K562 (cell line): ENCODE measurements around the gene PTP4A2. TPM values are rescaled to one million over a fixed set of nuclear protein-coding genes. Genes with fewer than 3 reads are reported as not detected.

Experiments
- BRF1 ChIP-seq: IDR thresholded peaks from 3 replicates; pipeline ENCODE4 v1.6.1; 2011; ENCODE audit warnings: borderline replicate concordance, mild to moderate bottlenecking; ENCODE audit not compliant: insufficient read length; ENCODE audit errors: extremely low read depth
- CBX2 ChIP-seq: fragments of 200-600 bp; sonication (generic); IDR thresholded peaks from one replicate; pipeline ENCODE4 v1.6.1; 2012; ENCODE audit warnings: mild to moderate bottlenecking, low read length, inconsistent platforms; ENCODE audit not compliant: insufficient read depth, poor library complexity, severe bottlenecking
- ERF ChIP-seq: fragments of 450-650 bp; formaldehyde crosslinking; IDR thresholded peaks from 2 replicates; pipeline ENCODE4 v1.4.0; 2020; ENCODE audit warnings: mild to moderate bottlenecking, mixed read lengths
- KAT2B ChIP-seq: IDR thresholded peaks from one replicate; pipeline ENCODE4 v1.6.1; 2012; ENCODE audit warnings: low read depth, mild to moderate bottlenecking, control low read depth, inconsistent platforms, low read length, moderate library complexity
- MAFK ChIP-seq: IDR thresholded peaks from 2 replicates; pipeline ENCODE4 v1.6.1; 2011; ENCODE audit warnings: low read length, improper control_type of control experiment
- NR2C2 ChIP-seq, 2 experiments: fragments of 200-800 bp in 1 of 2; sonication (Bioruptor generic) in 1 of 2; sonication (generic) in 1 of 2; formaldehyde crosslinking in 1 of 2; IDR thresholded peaks; 2 replicates each; pipeline versions ENCODE4 v1.6.1 to v1.8.0; 2016 to 2022; ENCODE audit warnings: mild to moderate bottlenecking in 1 of 2, missing compliant biosample characterization in 1 of 2, missing genetic modification characterization in 1 of 2, missing genetic modification reagents in 1 of 2
- PRDM10 ChIP-seq: fragments of 450-650 bp; IDR thresholded peaks from 2 replicates; pipeline ENCODE4 v1.6.1; 2018; ENCODE audit not compliant: partially characterized antibody
- RBM14 ChIP-seq: fragments of 200-400 bp; formaldehyde crosslinking; IDR thresholded peaks from 2 replicates; pipeline ENCODE4 v1.6.1; 2018; ENCODE audit warnings: low read depth, mild to moderate bottlenecking, low read length, moderate library complexity, borderline replicate concordance; ENCODE audit not compliant: insufficient read depth
- RBM34 ChIP-seq: fragments of 200-400 bp; formaldehyde crosslinking; IDR thresholded peaks from 2 replicates; pipeline ENCODE4 v1.6.1; 2018; ENCODE audit warnings: low read length, borderline replicate concordance; ENCODE audit not compliant: insufficient read depth
- SIRT6 ChIP-seq: IDR thresholded peaks from one replicate; pipeline ENCODE4 v1.6.1; 2012; ENCODE audit warnings: low read depth, mild to moderate bottlenecking, control low read depth, inconsistent platforms, low read length, moderate library complexity
- TGIF2 ChIP-seq: sonication (generic); formaldehyde crosslinking; IDR thresholded peaks from 2 replicates; pipeline ENCODE4 v1.8.1; 2022; ENCODE audit warnings: mild to moderate bottlenecking, missing genetic modification reagents, moderate library complexity
- ZBTB8A ChIP-seq: fragments of 450-650 bp; IDR thresholded peaks from 2 replicates; pipeline ENCODE4 v1.6.1; 2018; ENCODE audit warnings: mild to moderate bottlenecking, moderate library complexity; ENCODE audit not compliant: partially characterized antibody
- ZEB2 ChIP-seq: fragments of 450-650 bp; IDR thresholded peaks from 2 replicates; pipeline ENCODE4 v1.6.1; 2016
- ZNF316 ChIP-seq: fragments of 450-650 bp; IDR thresholded peaks from 2 replicates; pipeline ENCODE4 v1.6.1; 2016
- ZNF830 ChIP-seq: fragments of 250-450 bp; sonication (Bioruptor Pico); IDR thresholded peaks from 2 replicates; pipeline ENCODE4 v1.5.0; 2021; ENCODE audit warnings: mild to moderate bottlenecking
- polyA plus RNA-seq, 8 experiments: library from polyadenylated mRNA; depleted of rRNA in 4 of 8; stranded (reverse) in 5 of 8; unstranded in 3 of 8; fragments of >200 nt; fragmentation: Nextera tagmentation in 2 of 8; fragmentation: Illumina TruSeq in 1 of 8; extraction: Ambion mirVana in 2 of 8; extraction: Trizol in 1 of 8; gene quantifications; 2 replicates each; pipeline versions ENCODE4 v1.2.1 to v1.2.3, GENCODE V29; 2011 to 2014; ENCODE audit warnings: inconsistent platforms in 1 of 8, missing spikeins in 1 of 8
- total RNA-seq, 7 experiments: library from RNA; depleted of rRNA in 6 of 7; stranded (reverse); fragments of >200 nt in 6 of 7; fragmentation: Illumina TruSeq in 2 of 7; extraction: Trizol in 2 of 7; gene quantifications; 2 replicates each; pipeline versions ENCODE4 v1.2.1 to v1.2.3, GENCODE V29; 2011 to 2021; ENCODE audit warnings: low replicate concordance in 1 of 7
- TF ChIP-seq, protein P1 (sequence below): fragments of 250-450 bp; sonication (Bioruptor Pico); IDR thresholded peaks from 2 replicates; pipeline ENCODE4 v1.5.0; 2021; ENCODE audit warnings: mild to moderate bottlenecking, moderate library complexity
- TF ChIP-seq, protein P2 (sequence below): fragments of 250-450 bp; sonication (Bioruptor Pico); IDR thresholded peaks from 2 replicates; pipeline ENCODE4 v1.6.1; 2021; ENCODE audit warnings: mild to moderate bottlenecking

PTP4A2 gene
- total and polyA plus RNA-seq, 9 of the 15 experiments (the other 6 are each of a cell fraction or from before 2014, with no cell fraction given), result 197 to 870 (median 480) TPM

- TF ChIP-seq PRDM10 (peak; percentile 66), KAT2B (no peak), ZBTB8A (no peak), ZNF316 (no peak; the same call in none of the 2 replicates), SIRT6 (no peak), MAFK (no peak), ZEB2 (peak; percentile 92), RBM14 (no peak), CBX2 (no peak), NR2C2 (CRISPR knock-in tag; IDR thresholded peaks at IDR 0.05) (no peak), NR2C2 (tag; IDR thresholded peaks at IDR 0.05) (peak; percentile 29; the same call in 1 of the 2 replicates), TGIF2 (CRISPR knock-in tag) (no peak), ERF (CRISPR knock-in tag) (no peak), BRF1 (no peak), ZNF830 (CRISPR knock-in tag) (no peak), RBM34 (no peak)
- TF ChIP-seq, protein P1, sequence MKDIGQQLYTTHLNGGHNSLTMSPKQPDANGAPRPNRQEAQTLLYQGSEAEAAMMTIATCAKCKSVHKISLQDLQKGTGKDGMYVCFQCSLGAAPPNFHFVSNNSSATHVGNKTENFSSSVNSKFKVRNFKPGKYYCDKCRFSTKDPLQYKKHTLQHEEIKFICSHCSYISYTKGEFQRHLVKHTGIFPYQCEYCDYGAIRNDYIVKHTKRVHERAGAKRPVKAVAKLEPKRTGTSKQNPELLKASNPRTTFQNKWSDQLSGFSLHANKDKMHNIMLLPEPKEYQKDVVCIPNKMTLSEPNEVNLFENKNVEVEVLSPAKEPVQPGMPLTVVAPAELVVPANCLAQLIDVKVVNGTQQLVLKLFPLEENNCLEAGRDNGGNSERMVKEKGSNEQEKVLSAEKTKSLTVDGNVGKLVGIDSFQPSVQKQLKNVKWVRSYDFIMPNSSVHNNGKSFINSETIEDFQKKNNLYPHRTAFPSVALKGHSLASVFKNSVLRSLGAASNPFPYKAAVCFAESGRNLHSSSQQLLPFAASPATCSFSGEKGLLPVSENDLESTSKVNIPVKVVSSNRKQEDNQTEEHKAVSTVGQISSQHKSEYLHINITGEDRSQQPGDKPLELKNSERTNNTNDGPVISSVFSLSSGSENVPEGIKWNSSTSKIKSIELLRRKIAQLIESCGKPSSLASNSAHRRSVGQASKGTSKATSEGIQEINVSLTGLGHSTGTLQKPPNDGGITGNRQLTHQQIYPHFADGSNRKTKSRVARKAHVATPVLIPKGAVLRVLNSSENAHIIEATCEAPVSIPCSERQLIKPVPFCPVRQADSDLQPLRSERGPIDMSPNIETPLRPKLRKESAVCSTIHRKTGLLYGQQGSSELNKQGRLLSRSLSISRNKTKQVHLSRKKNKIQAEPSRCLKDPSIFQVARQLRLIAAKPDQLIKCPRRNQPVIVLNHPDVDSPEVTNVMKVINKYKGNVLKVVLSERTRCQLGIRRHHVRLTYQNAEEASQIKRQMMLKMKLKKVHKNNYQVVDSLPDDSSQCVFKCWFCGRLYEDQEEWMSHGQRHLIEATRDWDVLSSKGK (CRISPR knock-in tag), result no peak
- TF ChIP-seq, protein P2, sequence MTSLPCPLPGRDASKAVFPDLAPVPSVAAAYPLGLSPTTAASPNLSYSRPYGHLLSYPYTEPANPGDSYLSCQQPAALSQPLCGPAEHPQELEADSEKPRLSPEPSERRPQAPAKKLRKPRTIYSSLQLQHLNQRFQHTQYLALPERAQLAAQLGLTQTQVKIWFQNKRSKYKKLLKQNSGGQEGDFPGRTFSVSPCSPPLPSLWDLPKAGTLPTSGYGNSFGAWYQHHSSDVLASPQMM, result 0 out of 2 replicates have a peak, but pooled peaks have one; percentile 15
These were observed 19.8 kb upstream of the PTP4A2 start (continued) for GRCh38 chr1:31957701-31958674.
